Neuronal stem cell (in vitro differentiated cells): ENCODE data around the gene TAOK2.

Source experiments
- DNase-seq: peaks from one replicate; pipeline ENCODE4 v3.0.0-alpha.2; 2013; ENCODE audit warnings: low spot score
- H2AFZ ChIP-seq: one replicate; pipeline ENCODE4 v1.6.1; 2013; ENCODE audit warnings: mild to moderate bottlenecking, low read length, inconsistent platforms
- H2AK5ac ChIP-seq: 2 replicates; pipeline ENCODE4 v1.6.1; 2013; ENCODE audit warnings: low read depth, mild to moderate bottlenecking, inconsistent platforms, low read length, moderate library complexity, mixed read lengths
- H2BK120ac ChIP-seq: 2 replicates; pipeline ENCODE4 v1.6.1; 2013; ENCODE audit warnings: low read depth, mild to moderate bottlenecking, inconsistent platforms, low read length, moderate library complexity, mixed read lengths
- H2BK12ac ChIP-seq: one replicate; pipeline ENCODE4 v1.6.1; 2013; ENCODE audit warnings: low read length, inconsistent platforms
- H2BK15ac ChIP-seq: 2 replicates; pipeline ENCODE4 v1.6.1; 2013; ENCODE audit warnings: mild to moderate bottlenecking, low read length, inconsistent platforms, mixed read lengths
- H2BK5ac ChIP-seq: one replicate; pipeline ENCODE4 v1.6.1; 2013; ENCODE audit warnings: inconsistent platforms, mild to moderate bottlenecking, low read length, moderate library complexity
- H3K14ac ChIP-seq: one replicate; pipeline ENCODE4 v1.6.1; 2013; ENCODE audit warnings: low read length, inconsistent platforms
- H3K18ac ChIP-seq: 2 replicates; pipeline ENCODE4 v1.6.1; 2013; ENCODE audit warnings: low read length, inconsistent platforms
- H3K23ac ChIP-seq: 2 replicates; pipeline ENCODE4 v1.6.1; 2013; ENCODE audit warnings: low read depth, mild to moderate bottlenecking, mixed read lengths, low read length, inconsistent platforms; ENCODE audit not compliant: poor library complexity
- H3K27ac ChIP-seq: replicated peaks from 3 replicates; pipeline ENCODE4 v1.5.1; 2013; ENCODE audit warnings: low read length, inconsistent platforms
- H3K27me3 ChIP-seq, 3 experiments: 2 replicates each; pipeline ENCODE4 v1.6.1; 2013; ENCODE audit warnings: low read length in 3 of 3, mild to moderate bottlenecking in 2 of 3, inconsistent platforms in 1 of 3, low read depth in 1 of 3, mixed read lengths in 1 of 3, moderate library complexity in 1 of 3; ENCODE audit not compliant: control insufficient read depth in 3 of 3, insufficient read depth in 3 of 3
- H3K36me3 ChIP-seq, 2 donors: replicated peaks in 1 of 2; 2 replicates each; pipeline ENCODE4 v1.6.1; 2013; ENCODE audit warnings: low read length in 2 of 2; ENCODE audit not compliant: control insufficient read depth in 2 of 2, insufficient read depth in 2 of 2
- H3K4ac ChIP-seq: 2 replicates; pipeline ENCODE4 v1.6.1; 2013; ENCODE audit warnings: inconsistent platforms, mild to moderate bottlenecking, low read length, moderate library complexity
- H3K4me1 ChIP-seq, 2 donors: 1 replicate in 1 of 2; 2 replicates in 1 of 2; pipeline ENCODE4 v1.6.1; 2013; ENCODE audit warnings: low read length in 2 of 2, low read depth in 1 of 2; ENCODE audit not compliant: control insufficient read depth in 2 of 2, insufficient read depth in 1 of 2
- H3K4me2 ChIP-seq: one replicate; pipeline ENCODE4 v1.6.1; 2013; ENCODE audit warnings: mild to moderate bottlenecking, low read length, inconsistent platforms; ENCODE audit not compliant: insufficient read depth, poor library complexity, severe bottlenecking
- H3K4me3 ChIP-seq, 2 donors: 2 replicates each; pipeline ENCODE4 v1.5.1; 2013; ENCODE audit warnings: low read length in 2 of 2, mild to moderate bottlenecking in 2 of 2, inconsistent platforms in 1 of 2, moderate library complexity in 1 of 2
- H3K79me1 ChIP-seq: one replicate; pipeline ENCODE4 v1.6.1; 2013; ENCODE audit warnings: low read depth, mild to moderate bottlenecking, inconsistent platforms, low read length, moderate library complexity
- H3K9ac ChIP-seq: one replicate; pipeline ENCODE4 v1.6.1; 2013; ENCODE audit warnings: mild to moderate bottlenecking, low read depth, low read length, inconsistent platforms; ENCODE audit not compliant: poor library complexity
- H3K9me3 ChIP-seq, 2 donors: replicated peaks in 1 of 2; 2 replicates each; pipeline versions ENCODE3 to v1.6.1; 2013; ENCODE audit warnings: low read length in 2 of 2, mild to moderate bottlenecking in 2 of 2, inconsistent platforms in 1 of 2, low read depth in 1 of 2, mixed read lengths in 1 of 2, moderate library complexity in 1 of 2; ENCODE audit not compliant: control insufficient read depth in 2 of 2, insufficient read depth in 1 of 2
- H4K8ac ChIP-seq: one replicate; pipeline ENCODE4 v1.6.1; 2013; ENCODE audit warnings: low read depth, mild to moderate bottlenecking, inconsistent platforms, low read length, moderate library complexity
- H4K91ac ChIP-seq: one replicate; pipeline ENCODE4 v1.6.1; 2013; ENCODE audit warnings: low read length, low read depth, mild to moderate bottlenecking, inconsistent platforms; ENCODE audit not compliant: poor library complexity
- WGBS, 2 donors: extraction: QIAGEN DNeasy Blood & Tissue Kit; methylation state at CpG; one replicate each; pipeline ENCODE4 v1.1.7; 2013; ENCODE audit warnings: missing lambda C conversion rate in 2 of 2, mixed read lengths in 1 of 2; ENCODE audit not compliant: insufficient read length in 2 of 2, insufficient replicate concordance in 1 of 2; ENCODE audit errors: extremely low coverage in 2 of 2; 5-methylcytosine and 5-hydroxymethylcytosine counted together

Gene TAOK2

DNA sequence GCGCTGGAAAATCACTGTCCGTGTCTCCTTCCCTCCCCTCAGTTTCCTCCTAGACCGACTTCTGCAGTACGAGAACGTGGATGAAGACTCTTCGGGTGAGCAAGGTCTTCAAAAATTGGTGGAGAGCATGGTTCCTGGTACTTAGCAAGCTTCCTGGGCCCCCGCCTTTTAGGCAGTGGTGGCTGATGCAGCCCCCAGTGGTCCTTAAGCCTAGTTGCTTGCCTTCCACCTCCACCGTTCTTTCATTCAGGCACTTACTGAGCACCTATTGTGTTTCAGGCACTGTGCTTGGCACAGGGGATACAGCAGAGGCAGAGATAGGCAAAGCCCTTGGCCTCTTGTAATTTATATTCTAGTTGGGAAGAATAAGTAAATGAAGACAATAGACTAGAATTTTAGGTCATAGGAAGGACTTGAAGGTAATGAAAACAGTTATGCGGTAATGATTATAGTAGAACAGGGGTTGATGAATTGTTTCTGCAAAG lies 23.1 kb downstream of the TAOK2 start:
- Histone ChIP-seq H3K36me3 (peaks cover 16 to 69% of the 10 kb centered on the region in 2 donors), H4K91ac (no peak overlapping the region), H3K27ac (no peak overlapping the region), H3K9ac (peak overlapping the region; percentile 85), H3K79me1 (peaks cover 5% of the 10 kb centered on the region), H2BK120ac (no peak overlapping the region), H2AFZ (peak overlapping the region; percentile 94), H3K9me3 (no peaks in the 10 kb centered on the region), H3K4me1 (peaks cover 8 to 10% of the 10 kb centered on the region in 2 donors), H2BK12ac (no peak overlapping the region), H4K8ac (peak overlapping the region; percentile 20), H3K4me2 (peak overlapping the region; percentile 63), H2BK15ac (no peak overlapping the region), H3K18ac (no peak overlapping the region), H3K27me3 (no peaks in the 10 kb centered on the region), H2AK5ac (no peak overlapping the region), H3K4me3 (peak overlapping the region; percentile 78 to 86), H2BK5ac (no peak overlapping the region), H3K14ac (no peak overlapping the region), H3K23ac (no peak overlapping the region), H3K4ac (no peak overlapping the region)
- no CpG with 5 or more reads among the region's 9 CpGs for WGBS, 2 donors
- DNase-seq, result no peak

DNA sequence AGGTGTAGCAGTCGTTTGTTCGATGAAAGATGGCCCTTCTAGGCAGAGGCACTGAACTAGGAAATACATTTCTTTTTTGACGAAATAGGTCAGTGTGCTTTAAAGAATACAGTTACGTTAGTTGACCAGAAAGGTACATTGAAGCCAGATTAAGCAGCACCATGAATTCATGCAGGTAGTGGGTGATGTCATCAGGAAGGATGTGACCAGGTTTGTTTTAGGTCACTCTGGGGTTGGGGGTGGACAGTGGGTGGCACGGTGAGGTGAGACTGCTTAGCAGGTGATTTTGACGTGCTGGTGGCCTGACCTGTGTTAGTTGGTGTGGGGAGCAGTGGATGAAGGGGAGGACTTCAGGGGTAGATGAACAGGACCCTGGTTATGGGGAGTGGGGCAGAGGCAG lies 25.9 kb downstream of the TAOK2 start:
- Histone ChIP-seq H3K23ac (no peak overlapping the region), H4K8ac (no peak overlapping the region), H2BK15ac (no peak overlapping the region), H3K36me3 (peaks cover 12 to 60% of the 10 kb centered on the region in 2 donors), H2AK5ac (no peak overlapping the region), H3K9me3 (no peaks in the 10 kb centered on the region), H3K18ac (no peak overlapping the region), H3K27me3 (no peaks in the 10 kb centered on the region), H3K27ac (no peak overlapping the region), H3K4me3 (no peak overlapping the region), H2AFZ (no peak overlapping the region), H2BK12ac (no peak overlapping the region), H3K79me1 (peaks cover 9% of the 10 kb centered on the region), H3K4ac (no peak overlapping the region), H3K14ac (no peak overlapping the region), H3K4me1 (peaks cover 6 to 8% of the 10 kb centered on the region in 2 donors), H3K4me2 (no peak overlapping the region), H2BK120ac (no peak overlapping the region), H2BK5ac (no peak overlapping the region), H3K9ac (no peak overlapping the region), H4K91ac (no peak overlapping the region)
- no peak for DNase-seq
- no CpG with 5 or more reads among the region's 6 CpGs for WGBS, 2 donors

DNA sequence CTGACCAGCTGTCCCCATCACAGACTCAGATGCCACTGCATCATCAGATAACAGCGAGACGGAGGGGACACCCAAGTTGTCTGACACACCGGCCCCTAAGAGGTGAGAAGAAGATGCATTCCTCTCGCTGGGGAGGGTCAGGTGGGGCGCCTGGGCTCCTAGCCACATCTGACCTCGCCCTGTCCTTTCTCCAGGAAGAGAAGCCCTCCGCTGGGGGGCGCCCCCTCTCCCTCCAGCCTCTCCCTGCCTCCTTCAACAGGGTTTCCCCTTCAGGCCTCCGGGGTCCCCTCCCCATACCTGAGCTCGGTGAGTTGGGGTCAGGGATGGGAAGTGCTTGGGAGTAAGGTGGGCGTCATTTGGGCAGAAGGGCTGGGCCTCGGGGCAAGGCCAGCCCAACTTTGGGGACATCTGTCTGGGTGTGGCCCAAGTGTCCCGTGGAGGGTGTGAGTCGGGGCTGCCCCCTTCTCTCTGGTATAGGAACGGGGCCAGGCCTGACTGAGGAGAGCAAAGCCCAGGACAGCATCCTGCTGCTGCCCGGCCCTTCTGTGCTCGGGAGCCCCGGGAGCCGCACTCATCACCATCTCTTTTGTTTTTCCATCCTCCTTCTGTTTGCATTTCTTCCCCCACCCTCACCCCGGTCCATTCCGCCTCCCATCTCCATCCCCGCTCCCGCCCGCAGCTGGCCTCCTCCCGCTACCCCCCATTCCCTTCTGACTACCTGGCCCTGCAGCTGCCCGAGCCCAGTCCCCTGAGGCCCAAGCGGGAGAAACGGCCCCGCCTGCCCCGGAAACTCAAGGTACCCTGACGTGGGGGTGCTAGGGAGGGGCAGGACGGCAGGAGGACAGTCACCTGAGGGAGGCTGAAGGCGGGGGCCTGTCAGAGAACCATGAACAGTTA lies 27.3 kb downstream of the TAOK2 start:
- H3K14ac ChIP-seq, result no peak overlapping the region
- no peak overlapping the region for H3K4me2 ChIP-seq
- H4K8ac ChIP-seq, result no peak overlapping the region
- H3K79me1 ChIP-seq, result peaks cover 9% of the 10 kb centered on the region
- no peaks in the 10 kb centered on the region for H3K27me3 ChIP-seq
- H2AFZ ChIP-seq, result no peak overlapping the region
- H2AK5ac ChIP-seq, result peak overlapping the region; percentile 24
- H3K4ac ChIP-seq, result no peak overlapping the region
- no peak overlapping the region for H3K9ac ChIP-seq
- DNase-seq, result no peak
- no peak overlapping the region for H3K27ac ChIP-seq
- WGBS, 2 donors, result no CpG with 5 or more reads among the region's 33 CpGs
- H4K91ac ChIP-seq, result no peak overlapping the region
- H3K9me3 ChIP-seq, result no peaks in the 10 kb centered on the region
- H3K36me3 ChIP-seq, result peaks cover 14 to 65% of the 10 kb centered on the region in 2 donors
- no peak overlapping the region for H3K18ac ChIP-seq
- H3K23ac ChIP-seq, result peak overlapping the region; percentile 53
- H3K4me3 ChIP-seq, result no peak overlapping the region
- H3K4me1 ChIP-seq, result peaks cover 0 to 4% of the 10 kb centered on the region in 2 donors
- H2BK15ac ChIP-seq, result no peak overlapping the region
- no peak overlapping the region for H2BK12ac ChIP-seq
- H2BK5ac ChIP-seq, result peak overlapping the region; percentile 5
- no peak overlapping the region for H2BK120ac ChIP-seq

DNA sequence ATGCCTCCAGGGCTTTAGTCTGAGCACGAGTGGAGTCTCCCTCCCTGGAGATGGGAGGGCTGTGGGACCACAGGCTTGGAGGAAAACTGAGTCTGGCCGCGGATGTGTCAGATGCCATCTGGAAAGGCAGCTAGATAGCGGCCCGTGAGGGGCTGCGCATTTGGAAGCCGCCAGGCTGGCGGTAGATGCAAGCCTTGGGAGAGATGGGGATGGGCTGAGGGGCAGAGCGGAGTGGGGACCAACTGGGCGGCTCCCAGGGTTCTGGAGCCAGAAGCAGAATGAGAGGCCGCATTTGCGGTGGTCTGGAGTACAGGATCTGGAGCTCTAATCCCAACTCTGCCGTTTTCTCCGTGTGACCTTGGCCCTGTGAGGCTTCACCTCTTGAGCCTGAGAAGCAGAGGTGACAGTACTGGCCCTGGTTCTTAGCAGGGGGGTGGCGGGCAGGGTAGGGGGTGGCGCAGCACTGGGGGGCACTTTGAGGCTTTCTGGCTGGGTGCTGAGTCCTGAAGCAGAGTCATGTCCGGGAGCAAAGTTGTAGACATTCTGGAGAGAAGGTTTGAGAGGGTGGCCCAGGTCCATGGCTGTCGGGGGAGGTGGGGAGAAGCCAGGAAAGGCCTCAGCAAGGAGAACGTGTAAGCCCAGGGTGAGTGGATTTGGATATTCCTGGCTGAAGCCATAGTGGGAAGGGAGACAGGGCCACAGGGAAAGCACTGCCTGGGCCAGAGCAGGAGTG lies 29.1 kb downstream of the TAOK2 start:
- no peak overlapping the region for H2AFZ ChIP-seq
- H4K8ac ChIP-seq, result no peak overlapping the region
- H3K27me3 ChIP-seq, result no peaks in the 10 kb centered on the region
- no peak overlapping the region for H2BK120ac ChIP-seq
- H3K4me1 ChIP-seq, result no peaks in the 10 kb centered on the region
- no peak overlapping the region for H3K4me3 ChIP-seq
- H2BK15ac ChIP-seq, result peak overlapping the region; percentile 37
- H2AK5ac ChIP-seq, result no peak overlapping the region
- H3K9me3 ChIP-seq, result no peaks in the 10 kb centered on the region
- DNase-seq, result no peak
- no peak overlapping the region for H3K23ac ChIP-seq
- H3K4ac ChIP-seq, result no peak overlapping the region
- H3K36me3 ChIP-seq, result peaks cover 19 to 61% of the 10 kb centered on the region in 2 donors
- no peak overlapping the region for H3K14ac ChIP-seq
- H3K9ac ChIP-seq, result no peak overlapping the region
- peaks cover 6% of the 10 kb centered on the region for H3K79me1 ChIP-seq
- no peak overlapping the region for H2BK12ac ChIP-seq
- H3K27ac ChIP-seq, result no peak overlapping the region
- WGBS, 2 donors, result no CpG with 5 or more reads among the region's 19 CpGs
- H2BK5ac ChIP-seq, result peak overlapping the region; percentile 24
- H3K4me2 ChIP-seq, result no peak overlapping the region
- H3K18ac ChIP-seq, result no peak overlapping the region
- H4K91ac ChIP-seq, result no peak overlapping the region
